NCI-H2171 treated with DMSO at 0.1 percent for 48 hours (cell line): ENCODE data around the gene XYLT2.
"Not testable (repeated sequence)": the region's sequence is repeated elsewhere in the genome, so short reads cannot be mapped to it uniquely, and the experiment has no call there.

Experiments
- DNase-seq: peaks from one replicate; lab custom pipeline; 2025; lab: John Stamatoyannopoulos, UW

XYLT2 gene

DNA sequence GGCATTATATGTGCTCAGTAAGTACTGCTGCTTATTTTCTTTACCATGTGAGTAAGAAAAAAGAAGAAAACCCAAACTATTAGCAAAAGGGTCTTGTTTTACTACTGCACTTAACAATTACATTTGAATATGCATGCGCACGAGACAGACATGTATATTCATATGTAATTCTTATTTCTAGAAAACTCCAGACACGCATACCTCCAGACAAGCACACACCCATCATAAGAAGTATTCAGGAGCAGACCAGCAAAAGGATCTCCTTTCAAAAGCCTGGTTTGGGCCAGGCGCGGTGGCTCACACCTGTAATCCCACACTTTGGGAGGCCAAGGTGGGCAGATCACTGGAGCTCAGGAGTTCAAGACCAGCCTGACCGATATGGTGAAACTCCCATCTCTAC, 43.6 kb downstream of the XYLT2 start:
- DNase-seq, result no peak

DNA sequence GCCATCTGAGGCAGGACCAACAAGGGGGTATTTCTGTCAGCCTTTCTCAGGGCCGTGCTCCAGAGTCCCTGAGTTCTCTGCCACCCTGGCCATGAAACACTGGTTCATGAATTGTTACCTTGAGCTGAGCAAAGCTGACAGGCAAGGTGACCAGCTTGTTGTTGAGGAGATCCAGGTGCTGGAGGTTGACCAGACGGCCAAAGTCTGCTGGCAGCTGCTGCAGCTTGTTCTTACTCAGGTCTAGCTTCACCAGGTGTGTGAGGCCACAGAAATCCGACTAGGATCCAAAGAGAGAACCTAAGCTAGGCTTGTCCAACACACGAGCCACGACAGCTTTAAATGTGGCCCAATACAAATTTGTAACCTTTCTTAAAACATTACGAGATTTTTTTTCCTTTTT, 46.7 kb downstream of the XYLT2 start:
- DNase-seq, result no peak

DNA sequence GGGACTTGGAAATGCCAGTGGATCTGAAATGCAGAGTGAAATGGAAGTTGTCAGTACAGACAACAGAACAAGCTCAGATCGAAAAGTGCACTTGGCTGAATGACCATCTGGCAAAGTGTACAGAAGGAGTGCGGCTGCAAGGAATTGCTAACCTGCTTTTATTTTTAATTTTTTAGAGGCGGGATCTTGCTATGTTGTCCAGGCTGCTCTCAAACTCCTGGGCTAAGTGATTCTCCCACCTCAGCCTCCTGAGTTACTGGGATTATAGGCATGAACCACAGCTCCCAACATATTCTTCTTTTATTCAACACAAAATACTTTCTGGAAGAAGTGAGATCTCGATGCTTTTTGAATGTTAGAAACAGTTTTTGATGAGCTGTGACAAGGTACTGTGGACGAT, 47.8 kb downstream of the XYLT2 start:
- DNase-seq, result no peak

DNA sequence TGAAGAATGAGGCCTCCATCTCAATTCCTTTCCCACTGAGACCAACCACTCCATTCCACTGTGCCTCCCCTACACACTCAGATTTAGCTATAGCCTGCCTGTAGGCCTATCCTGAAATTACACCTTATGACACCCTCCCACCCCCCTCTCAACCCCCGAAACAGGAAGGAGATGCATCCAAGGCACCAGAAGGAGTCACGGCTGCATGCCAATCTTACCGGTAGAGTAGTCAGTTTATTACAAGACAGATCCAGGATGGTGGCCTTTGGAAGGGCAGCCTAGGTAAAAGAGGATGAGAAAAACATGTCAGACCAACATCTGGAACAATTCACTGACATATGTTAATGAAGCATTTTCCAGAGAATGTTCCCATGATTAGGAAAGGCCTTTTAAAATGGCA, 48.8 kb downstream of the XYLT2 start:
- no peak for DNase-seq

DNA sequence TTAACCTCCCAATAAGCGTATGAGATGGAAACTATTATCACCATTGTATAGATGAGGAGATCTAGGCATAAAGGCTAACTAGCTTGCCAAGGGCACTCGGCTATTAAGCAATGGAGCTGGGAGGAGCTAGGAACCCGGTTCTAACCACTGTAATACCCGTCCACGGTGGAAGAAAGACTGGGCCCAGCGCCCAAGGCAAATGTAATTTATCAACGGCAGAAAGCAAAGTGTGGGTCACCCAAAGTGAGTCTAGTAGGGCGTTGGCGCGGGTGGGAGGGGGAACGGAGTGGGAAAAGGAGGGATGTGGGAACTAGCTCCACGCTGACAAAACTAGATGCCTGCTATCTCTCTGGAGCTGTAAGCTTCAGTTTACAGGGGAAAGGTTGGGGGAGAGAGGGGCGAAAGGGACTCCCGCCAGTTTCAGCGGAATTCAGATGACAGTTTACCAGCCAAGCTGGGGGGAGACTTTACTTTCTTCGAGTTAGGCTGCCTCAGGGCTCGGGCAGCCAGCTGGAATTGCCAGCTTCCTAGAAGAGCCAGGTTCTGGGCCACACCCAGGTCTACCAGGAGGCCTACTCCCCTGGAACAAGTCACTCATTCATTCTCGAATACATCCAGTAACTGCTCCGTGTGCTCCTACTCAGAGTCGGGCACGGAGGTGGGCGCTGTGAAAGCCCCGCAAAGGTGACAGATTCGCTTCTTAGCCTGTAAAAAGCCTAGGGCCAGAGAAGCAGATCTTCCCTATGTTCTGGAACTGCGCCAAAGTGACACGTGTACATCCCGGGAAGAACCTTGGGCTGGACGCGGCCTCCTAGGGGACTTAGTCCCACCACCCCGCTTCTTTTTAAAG, 50.6 kb downstream of the XYLT2 start:
- DNase-seq, result peak; percentile 16

DNA sequence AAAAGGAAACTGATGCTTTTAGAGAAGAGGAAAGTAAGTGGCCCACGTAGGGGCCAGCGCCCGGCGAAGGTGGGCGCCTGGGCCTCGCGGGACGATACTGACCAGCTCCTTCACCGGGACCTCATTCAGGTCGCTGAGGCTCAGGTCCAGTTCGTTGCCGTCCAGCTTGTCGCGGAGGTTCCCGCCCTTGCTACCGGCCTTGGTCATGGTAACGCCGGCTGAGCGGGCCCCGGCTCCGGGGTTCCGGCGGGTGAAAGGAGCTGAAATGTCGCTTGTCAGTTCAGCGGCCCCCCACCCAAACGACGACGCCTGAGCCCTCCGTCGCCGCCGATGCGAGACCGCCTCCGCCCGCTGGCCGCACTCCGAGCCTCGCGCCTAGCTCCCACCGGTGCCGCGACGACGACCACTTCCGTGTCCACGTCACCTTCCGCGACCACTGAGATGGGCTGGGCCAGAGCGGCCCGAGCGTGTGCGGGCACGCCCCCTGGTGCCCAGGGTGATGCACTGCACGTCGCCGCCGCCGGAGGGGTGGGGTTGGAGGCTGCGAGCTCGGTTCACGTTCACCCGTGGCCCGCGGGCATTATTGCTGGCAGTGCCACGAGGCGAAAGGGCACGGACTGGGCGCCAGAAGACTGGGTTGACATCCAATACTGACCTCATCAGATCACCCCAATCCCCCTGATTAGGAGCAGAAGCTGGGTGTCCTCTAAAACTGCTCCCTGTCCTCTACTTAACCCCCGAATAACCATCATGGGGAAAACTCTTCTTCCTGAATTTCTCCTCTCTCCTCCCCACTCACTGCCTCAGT, 51.4 kb downstream of the XYLT2 start, which contains the start of gene LRRC59:
Gene LRRC59, minus strand, starts transcription at position 413 of the 808 bp plus-strand sequence. Its CDS starts 206 bp downstream, at position 207.
- DNase-seq, result peak; percentile 76

DNA sequence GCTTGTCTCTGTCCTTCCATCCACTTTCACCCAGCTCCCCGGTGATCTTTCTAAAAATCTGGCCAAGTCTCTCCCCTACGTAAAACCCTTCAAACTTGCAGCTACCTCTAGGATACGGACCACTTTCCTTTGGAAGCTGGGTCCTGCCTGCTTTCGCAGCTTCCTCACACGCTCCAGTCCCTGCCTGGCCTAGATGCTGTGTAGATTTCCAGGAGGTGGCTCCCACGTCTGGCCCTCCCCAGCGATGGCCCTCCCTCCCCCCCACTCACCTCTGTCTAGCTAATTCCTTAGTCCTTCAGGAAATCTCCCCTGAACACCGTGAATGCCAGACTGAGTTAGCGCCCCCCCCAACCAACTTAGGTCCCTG, 52.0 kb downstream of the XYLT2 start:
- no peak for DNase-seq

DNA sequence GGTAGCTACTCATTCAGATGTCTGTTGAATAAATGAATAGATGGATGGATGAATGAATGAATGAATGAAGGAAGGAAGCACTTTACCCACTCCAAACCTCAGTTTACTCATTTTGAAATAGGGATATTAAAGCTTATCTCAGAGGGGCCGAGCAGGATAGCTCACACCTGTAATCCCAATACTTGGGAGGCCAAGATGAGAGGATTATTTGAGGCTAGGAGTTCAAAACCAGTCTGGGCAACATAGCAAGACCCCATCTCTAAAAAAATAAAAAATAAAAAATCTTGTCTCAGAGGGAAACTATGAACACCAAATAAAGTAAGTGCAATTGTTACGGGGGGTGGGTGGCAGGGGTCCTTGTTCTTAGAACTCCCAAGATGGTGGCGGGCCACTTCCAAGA, 52.7 kb downstream of the XYLT2 start:
- DNase-seq, result not testable (repeated sequence)

DNA sequence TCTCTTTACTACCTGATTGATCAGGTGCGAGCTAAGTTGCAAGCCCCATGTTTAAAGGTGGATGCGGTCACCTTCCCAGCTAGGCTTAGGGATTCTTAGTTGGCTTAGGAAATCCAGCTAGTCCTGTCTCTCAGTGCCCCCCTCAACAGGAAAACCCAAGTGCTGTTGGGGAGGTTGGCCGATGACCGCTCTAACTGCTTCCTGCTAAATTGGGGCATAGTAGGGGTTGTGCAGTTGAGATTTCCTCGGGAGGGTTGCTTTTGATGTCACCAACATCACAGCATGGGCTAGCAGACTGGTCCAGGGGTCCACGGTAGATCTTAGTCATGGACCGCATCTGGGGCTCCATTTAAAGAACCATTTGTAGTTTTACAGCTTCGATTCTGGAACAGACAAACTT, 53.7 kb downstream of the XYLT2 start:
- not testable (repeated sequence) for DNase-seq

DNA sequence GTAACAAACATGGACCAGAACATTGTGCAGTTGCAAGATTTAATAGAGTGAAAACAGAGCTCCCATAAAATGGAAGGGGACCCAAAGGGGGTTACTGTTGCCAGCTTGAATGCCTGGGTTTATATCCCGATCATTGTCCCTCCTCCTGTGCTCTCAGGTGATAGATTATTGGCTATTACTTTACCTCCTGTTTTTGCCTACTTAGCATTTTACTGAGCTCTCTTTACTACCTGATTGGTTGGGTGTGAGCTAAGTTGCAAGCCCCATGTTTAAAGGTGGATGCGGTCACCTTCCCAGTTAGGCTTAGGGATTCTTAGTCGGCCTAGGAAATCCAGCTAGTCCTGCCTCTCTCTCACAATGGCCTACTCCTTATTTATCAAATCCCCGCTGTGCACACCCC, 59.4 kb downstream of the XYLT2 start:
- not testable (repeated sequence) for DNase-seq

DNA sequence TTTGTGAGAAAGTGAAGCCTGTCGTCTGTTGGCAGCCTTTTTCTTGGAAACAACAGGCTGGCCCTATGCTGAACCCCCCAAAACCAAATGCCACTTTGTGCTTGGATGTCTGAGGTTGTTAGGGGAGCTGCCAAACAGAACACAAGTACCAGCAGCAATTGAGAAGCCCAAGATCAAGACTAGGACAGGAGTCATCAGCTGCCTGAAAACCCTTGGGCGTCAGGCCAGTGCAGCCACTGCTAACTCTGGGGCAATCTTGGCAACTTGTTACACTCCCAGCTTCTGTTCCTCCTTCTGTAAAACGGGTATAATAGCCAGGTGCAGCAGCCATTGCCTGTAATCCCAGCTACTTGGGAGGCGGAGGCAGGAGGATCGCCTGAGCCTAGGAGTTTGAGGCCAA, 60.7 kb downstream of the XYLT2 start:
- no peak for DNase-seq

DNA sequence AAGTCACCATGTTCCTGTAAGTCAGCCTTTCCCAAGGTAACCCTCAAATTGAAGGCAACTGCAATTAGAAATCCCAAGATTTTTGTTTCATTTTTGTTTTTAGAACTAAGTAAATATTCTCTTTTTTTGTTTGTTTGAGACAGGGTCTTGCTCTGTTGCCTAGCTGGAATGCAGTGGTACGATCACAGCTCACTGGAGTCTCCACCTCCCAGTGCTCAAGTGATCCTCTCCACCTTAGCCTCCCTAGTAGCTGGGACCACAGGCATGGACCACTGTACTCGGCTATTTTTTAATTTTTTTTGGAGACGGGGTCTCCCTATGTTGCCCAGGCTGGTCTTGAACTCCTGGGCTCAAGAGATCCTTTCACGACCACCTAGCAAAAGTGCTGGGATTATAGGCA, 62.0 kb downstream of the XYLT2 start:
- no peak for DNase-seq
